ENCODE results near the gene USP15.

The USP15 gene

GRCh38 chr12:62259993-62260732, at the start of gene USP15:
USP15 (plus strand) TSS chr12:62260404; CDS start chr12:62260415, 11 bp downstream.
- DNase-seq: peak; percentile 81

- no peak for DNase-seq
These were observed 49.8 kb upstream of the USP15 start for GRCh38 chr12:62210422-62210821.

GRCh38 chr12:62211510-62211909, 48.7 kb upstream of the USP15 start:
- DNase-seq: no peak

GRCh38 chr12:62214846-62215245, 45.4 kb upstream of the USP15 start:
- DNase-seq: no peak

- DNase-seq: no peak
These were observed 44.7 kb upstream of the USP15 start for GRCh38 chr12:62215506-62215905.

- DNase-seq: no peak
These were observed 42.6 kb upstream of the USP15 start for GRCh38 chr12:62217466-62218194.

- DNase-seq: no peak
These were observed 39.1 kb upstream of the USP15 start for GRCh38 chr12:62221107-62221506.

- no peak for DNase-seq
These were observed 35.6 kb upstream of the USP15 start for GRCh38 chr12:62224601-62225000.

GRCh38 chr12:62227091-62227490, 33.1 kb upstream of the USP15 start:
- no peak for DNase-seq

- no peak for DNase-seq
These were observed 29.6 kb upstream of the USP15 start for GRCh38 chr12:62230652-62231051.

- no peak for DNase-seq
These were observed 28.0 kb upstream of the USP15 start for GRCh38 chr12:62232143-62232729.

GRCh38 chr12:62233805-62234204, 26.4 kb upstream of the USP15 start:
- no peak for DNase-seq

GRCh38 chr12:62239571-62239970, 20.6 kb upstream of the USP15 start:
- no peak for DNase-seq

GRCh38 chr12:62247281-62248045, 12.7 kb upstream of the USP15 start:
- no peak for DNase-seq

GRCh38 chr12:62248873-62249272, 11.3 kb upstream of the USP15 start:
- no peak for DNase-seq

GRCh38 chr12:62249419-62249818, 10.8 kb upstream of the USP15 start:
- no peak for DNase-seq

- no peak for DNase-seq
These were observed 9.3 kb upstream of the USP15 start for GRCh38 chr12:62250671-62251608.

- DNase-seq: no peak
These were observed 8.6 kb upstream of the USP15 start for GRCh38 chr12:62251609-62251958.

GRCh38 chr12:62252576-62252975, 7.6 kb upstream of the USP15 start:
- DNase-seq: no peak

GRCh38 chr12:62254967-62255366, 5.2 kb upstream of the USP15 start:
- no peak for DNase-seq

- no peak for DNase-seq
These were observed 3.7 kb upstream of the USP15 start for GRCh38 chr12:62256408-62257096.

GRCh38 chr12:62258231-62258630, 2.0 kb upstream of the USP15 start:
- no peak for DNase-seq

Measured in NCI-H1105 treated with DMSO at 0.1 percent for 48 hours (cell line).